ENCODE data around the gene EDDM13.
"Not testable (repeated sequence)": the region's sequence is repeated elsewhere in the genome, so short reads cannot be mapped to it uniquely, and the experiment has no call there.

EDDM13 gene, protein sequence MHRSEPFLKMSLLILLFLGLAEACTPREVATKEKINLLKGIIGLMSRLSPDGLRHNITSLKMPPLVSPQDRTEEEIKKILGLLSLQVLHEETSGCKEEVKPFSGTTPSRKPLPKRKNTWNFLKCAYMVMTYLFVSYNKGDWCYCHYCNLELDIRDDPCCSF

DNA sequence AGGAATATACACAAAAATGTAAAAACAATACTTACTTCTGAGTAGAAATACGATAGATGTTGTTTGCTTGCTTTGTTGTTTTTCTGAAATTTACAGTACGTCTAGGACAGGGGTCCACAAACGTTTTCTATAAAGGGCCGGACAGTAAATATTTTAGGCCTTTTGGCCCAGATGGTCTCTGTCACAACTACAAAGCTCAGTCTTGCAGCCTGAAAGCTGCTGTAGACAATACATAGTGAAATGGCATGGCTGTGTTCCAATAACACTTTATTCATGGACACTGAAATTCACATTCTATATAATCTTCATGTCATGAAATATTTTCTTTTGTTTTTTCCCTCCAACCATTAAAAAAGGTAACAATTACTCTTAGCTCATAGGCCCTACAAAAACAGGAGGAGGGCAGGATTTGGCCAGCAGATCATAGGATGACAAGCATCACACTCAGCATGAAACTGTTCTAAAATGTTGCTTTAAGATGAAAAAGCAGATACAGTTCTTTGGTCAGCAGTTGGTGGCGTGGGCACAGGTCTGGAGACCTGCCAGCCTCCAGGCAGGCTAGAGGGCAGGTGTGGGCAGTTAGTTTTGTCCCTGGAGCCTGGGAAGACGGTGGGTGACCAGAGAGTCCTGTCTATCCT is at the start of gene EDDM13:
Gene EDDM13, plus strand, starts transcription at position 588 of the 638 bp plus-strand sequence. CDS start 87 bp downstream, outside the sequence.
- no peak for DNase-seq

- DNase-seq: no peak
These were observed 49.6 kb upstream of the EDDM13 start for GRCh38 chr19:56222901-56223300.

DNA sequence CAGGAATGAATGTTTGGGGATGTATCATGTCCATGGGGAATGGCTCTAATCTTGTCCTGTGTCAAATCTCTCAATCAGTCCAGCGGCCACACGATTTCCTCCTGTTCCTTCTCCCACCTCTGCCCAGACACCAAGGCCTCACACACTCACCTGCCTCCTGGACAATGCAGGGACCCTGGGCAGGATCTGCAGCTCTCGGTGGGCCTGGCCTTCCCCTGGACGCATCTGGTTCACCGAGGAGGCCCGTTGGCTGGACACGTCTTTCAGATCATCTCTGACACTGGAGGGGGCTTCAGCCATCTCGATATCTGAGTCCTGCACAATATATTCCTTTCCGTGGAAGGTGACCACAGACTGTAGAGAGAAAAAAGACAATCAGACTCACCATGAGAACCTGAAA is 49.1 kb upstream of the EDDM13 start:
- DNase-seq: no peak

DNA sequence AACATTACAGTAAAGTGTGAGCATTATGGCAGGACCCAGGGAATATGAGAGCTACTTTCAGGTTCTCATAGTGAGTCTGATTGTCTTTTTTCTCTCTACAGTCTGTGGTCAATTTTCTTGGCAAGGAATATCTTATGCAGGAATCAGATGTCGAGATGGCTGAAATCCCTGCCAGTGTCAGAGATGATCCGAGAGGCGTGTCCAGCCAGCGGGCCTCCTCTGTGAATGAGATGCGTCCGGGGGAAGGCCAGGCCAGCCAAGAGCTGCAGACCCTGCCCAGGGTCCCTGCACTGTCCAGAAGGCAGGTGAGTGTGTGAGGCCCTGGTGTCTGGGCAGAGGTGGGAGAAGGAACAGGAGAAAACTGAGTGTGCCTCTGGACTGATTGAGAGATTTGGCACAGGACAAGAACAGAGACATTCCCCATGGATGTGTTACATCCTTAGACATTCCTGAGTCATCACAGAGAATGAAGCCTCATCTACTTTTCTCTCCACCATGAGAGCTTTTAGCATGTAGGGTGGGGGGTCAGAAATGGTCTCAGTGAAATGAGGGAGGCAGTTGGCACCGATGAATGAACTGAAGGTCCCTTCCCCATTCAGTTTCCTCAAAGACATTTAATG is 27.3 kb upstream of the EDDM13 start:
- no peak for DNase-seq

DNA sequence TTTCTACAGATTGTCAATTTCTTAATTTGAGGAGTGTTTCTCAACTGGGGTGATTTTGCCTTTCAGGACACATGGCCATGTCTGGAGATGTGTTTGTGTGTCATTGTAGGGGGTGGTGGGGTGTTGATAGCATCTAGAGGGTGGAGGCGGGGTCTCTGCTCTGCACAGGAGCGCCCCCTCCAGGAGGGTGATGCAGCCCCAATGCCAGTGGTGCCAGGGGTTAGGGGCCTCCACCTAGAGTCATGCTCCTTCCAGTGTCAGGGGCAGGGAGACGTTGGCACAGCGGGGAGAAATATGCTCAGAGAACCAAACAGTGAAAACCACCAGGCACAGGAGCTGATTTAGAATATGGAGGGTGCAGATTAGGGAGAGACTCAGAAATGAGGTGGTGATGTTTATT is 26.8 kb upstream of the EDDM13 start:
- DNase-seq: not testable (repeated sequence)

GRCh38 chr19:56248736-56249338 is 23.7 kb upstream of the EDDM13 start:
- DNase-seq: not testable (repeated sequence)

DNA sequence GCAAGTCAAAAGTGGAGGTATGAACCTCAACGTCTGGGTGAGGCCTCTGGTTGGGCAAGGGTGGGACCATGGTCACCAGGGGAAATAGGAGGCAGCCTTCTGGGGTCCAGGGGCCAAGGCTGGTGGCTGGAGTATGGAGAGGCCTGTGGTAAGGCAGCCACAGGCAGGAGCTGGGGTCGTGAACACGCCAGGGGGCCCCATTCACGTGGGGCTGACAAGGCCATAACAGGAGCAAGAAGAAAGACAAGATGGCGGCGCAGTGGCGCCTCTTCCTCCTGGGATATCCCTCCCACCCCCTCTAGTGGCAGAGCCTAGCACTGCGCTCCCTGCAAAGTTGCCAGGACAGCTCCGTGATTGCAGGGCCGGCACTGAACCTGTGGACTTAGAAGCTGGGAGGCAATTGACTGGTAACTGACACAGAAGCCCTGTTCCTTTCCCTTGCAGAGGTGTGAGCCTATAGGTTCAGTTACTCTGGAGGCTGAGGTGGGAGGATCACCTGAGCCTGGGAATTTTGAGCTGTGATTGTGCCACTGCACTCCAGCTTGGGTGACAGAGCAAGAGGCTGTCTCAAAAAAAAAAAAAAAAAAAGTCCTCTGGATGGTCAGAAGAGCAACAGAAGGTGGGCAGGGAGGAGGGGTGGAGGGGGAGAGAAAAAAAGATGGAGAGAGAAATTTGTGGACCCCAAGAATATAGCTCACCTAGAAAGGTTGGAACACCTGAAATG is 19.7 kb upstream of the EDDM13 start:
- peak in 40 of 58 donors; percentile 0 to 72 (median 10) for DNase-seq

DNA sequence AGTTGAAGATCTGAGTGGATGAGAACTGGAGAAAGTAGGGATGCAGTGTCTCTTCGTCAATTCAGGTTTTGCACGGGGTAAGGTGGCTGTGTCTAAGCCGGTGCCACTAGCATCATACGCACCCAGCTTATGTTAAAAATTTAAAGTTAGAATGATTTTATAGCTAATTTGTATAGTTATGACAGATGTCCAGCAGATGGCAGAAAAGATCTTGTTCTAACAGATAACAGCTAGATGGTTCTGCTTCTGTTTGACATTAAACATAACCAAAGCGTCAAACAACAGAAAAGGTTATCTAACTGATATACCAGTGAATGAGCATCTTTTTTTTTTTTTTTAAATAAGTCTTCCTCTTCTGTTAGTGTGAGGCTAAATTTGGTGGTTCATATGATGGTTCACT is 18.8 kb upstream of the EDDM13 start:
- peak in 2 of 58 donors; percentile 20 to 47 for DNase-seq

- DNase-seq: peak in 1 of 58 donors; percentile 33
These were observed 14.3 kb upstream of the EDDM13 start for GRCh38 chr19:56258272-56258671.

GRCh38 chr19:56261145-56261544 is 11.4 kb upstream of the EDDM13 start:
- no peak for DNase-seq

DNA sequence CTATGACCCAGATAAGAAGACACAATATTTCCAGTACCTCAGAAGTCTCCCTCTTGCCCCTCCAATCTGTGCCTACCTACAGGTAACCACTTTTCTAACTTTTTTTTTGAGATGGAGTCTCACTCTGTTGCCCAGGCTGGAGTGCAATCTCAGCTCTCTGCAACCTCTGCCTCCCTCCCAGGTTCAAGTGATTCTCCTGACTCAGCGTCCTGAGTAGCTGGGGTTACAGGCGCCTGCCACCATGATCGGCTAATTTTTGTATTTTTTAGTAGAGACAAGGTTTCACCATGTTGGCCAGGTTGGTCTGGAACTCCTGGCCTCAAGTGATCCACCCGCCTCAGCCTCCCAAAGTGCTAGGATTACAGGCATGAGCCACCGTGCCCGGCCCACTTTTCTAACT is 10.6 kb upstream of the EDDM13 start:
- not testable (repeated sequence) for DNase-seq

DNA sequence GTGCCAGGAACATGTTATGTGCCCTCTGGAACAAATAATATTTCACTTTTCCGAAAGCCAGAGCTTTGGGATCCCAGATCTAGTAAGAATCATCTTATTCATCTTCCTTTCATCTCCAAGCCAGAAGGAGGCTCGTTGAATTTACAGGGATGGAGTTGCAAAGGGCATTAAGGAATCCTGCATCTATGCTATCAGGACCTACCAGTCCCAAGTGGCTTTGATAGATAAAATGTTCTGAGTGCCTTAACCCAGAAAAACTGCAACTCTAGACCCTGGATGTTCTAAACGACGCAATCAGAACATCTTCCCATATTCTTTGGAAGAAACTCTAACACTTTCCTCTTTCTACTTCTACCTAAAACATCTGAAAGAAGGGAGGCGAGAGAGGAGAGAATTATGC is 9.2 kb upstream of the EDDM13 start:
- DNase-seq: no peak

GRCh38 chr19:56266051-56266450 is 6.5 kb upstream of the EDDM13 start:
- DNase-seq: no peak

GRCh38 chr19:56269348-56269747 is 3.2 kb upstream of the EDDM13 start:
- no peak for DNase-seq

DNA sequence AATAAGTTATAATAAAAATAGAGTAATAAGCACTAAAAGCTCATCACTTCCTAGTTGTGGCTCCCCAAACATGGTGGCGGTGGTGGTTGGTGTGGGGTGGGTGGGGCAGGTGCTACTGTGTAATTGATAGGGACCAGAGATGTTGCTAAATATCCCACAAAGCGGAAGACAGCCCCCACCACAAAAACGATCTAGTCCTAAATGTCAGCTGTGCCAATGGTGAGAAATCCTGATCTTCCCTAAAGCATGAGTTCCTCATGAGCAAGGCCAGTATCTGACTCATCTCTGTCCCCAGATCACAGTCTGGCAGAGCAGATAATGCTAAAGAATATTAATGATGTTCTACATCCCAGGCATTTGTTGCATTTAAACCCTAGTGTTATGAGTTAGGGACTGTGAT is 1.9 kb upstream of the EDDM13 start:
- peak in 1 of 58 donors; percentile 11 for DNase-seq

GRCh38 chr19:56271151-56271550 is 1.4 kb upstream of the EDDM13 start:
- no peak for DNase-seq

GRCh38 chr19:56273563-56274117 is 1.1 kb downstream of the EDDM13 start:
- no peak for DNase-seq

DNA sequence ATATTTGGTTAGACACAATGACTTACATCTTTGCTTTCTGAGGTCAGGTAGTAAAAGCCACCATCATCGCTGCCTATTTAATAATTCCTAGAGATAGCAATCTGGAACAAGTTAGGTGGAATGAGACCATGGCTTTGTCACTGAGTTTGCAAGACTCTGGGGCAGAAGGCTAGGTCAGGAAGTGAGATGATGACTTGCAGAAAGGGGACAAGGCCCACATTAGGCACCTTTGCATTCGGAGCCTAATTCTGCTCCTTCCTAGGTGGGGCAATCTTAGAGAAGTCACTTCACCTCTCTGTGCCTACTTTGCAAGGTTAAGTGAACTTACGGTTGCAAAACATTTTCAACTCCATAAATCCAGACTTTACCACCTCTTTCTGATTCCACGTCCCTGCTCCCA is 10.3 kb downstream of the EDDM13 start:
- DNase-seq: no peak

DNA sequence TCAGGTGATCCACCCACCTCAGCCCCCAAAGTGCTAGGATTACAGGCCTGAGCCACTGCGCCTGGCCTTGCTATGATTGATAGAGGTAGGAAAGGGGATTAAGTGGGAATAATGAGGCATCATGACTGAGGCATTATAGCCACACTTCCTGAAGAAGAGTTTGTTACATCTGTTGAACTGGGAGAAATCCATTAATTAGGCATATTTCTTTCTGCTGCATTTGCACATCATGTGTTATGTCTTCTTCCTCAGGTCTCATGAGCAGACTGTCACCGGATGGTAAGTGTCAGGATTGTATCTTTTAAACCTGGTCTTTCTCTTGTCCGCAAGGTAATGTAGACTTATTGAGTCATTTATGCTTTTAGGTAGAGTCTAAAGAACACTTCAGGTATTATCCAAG is 12.2 kb downstream of the EDDM13 start:
- DNase-seq: no peak

GRCh38 chr19:56290104-56290503 is 17.6 kb downstream of the EDDM13 start:
- DNase-seq: no peak

- DNase-seq: no peak
These were observed 19.3 kb downstream of the EDDM13 start for GRCh38 chr19:56291867-56292266.
